Pancreas (tissue), 10 donors: ENCODE data around the gene DTNA. TPM values are rescaled to one million over a fixed set of nuclear protein-coding genes. Genes with fewer than 3 reads are reported as not detected.

Source experiments
- ATAC-seq, 4 donors: fragments of 200-7000 bp; cut with Tn5 transposase; one replicate each; pipeline versions ENCODE4 v1.8.0 to v1.9.1; 2020; ENCODE audit warnings: mild to moderate bottlenecking in 4 of 4, moderate library complexity in 4 of 4
- DNase-seq, 6 donors: peaks; one replicate each; pipeline ENCODE4 v3.0.0-alpha.2; 2020
- FAIRE-seq: peaks from 2 replicates; lab custom pipeline; 2012; peaks lifted over from hg19 to GRCh38; lab: Jason Lieb, UNC
- H3K27ac ChIP-seq, 4 donors: fragments of 200-600 bp; sonication (generic); 1 replicate in 3 of 4; 2 replicates in 1 of 4; pipeline versions ENCODE4 v1.5.0 to v1.8.0; 2020
- H3K27me3 ChIP-seq, 4 donors: fragments of 200-600 bp; one replicate each; pipeline ENCODE4 v1.8.0; 2021
- H3K36me3 ChIP-seq, 3 donors: fragments of 200-600 bp; sonication (generic) in 1 of 3; one replicate each; pipeline versions ENCODE4 v1.5.0 to v1.8.0; 2020 to 2021
- H3K4me1 ChIP-seq, 3 donors: fragments of 200-600 bp; one replicate each; pipeline ENCODE4 v1.8.0; 2021
- H3K4me3 ChIP-seq, 4 donors: fragments of 200-600 bp; sonication (generic) in 2 of 4; one replicate each; pipeline versions ENCODE4 v1.5.0 to v1.8.0; 2020 to 2021
- H3K9me3 ChIP-seq, 4 donors: fragments of 200-600 bp; one replicate each; pipeline ENCODE4 v1.8.0; 2021
- WGBS, 2 donors: extraction: QIAGEN DNeasy Blood & Tissue Kit; methylation state at CpG; one replicate each; pipeline ENCODE4 v1.1.7; 2013; 5-methylcytosine and 5-hydroxymethylcytosine counted together
- intact Hi-C, 3 donors: fragments of 100-400 bp; cut with DNase I; formaldehyde crosslinking; loops; one replicate each; pipeline versions ENCODE4 v1.11.1 to v1.14.2; 2022
- polyA plus RNA-seq, 2 donors: library from polyadenylated mRNA; stranded (reverse); fragments of 200-250 nt; gene quantifications; one replicate each; pipeline ENCODE4 v1.2.3, GENCODE V29; 2013
- total RNA-seq, 6 donors: library from RNA; stranded (reverse); fragmentation: NEBNext Ultra II Directional in 4 of 6; extraction: Animal tissue kit (Norgen Biotek cat#: 25700) in 4 of 6; gene quantifications; one replicate each; pipeline versions ENCODE4 v1.2.1 to v1.2.4, GENCODE V29; 2021 to 2023
- TF ChIP-seq, protein P1 (sequence below), 4 donors: fragments of 200-600 bp; sonication (generic) in 3 of 4; IDR thresholded peaks; one replicate each; pipeline versions ENCODE4 v1.5.0 to v1.8.0; 2021; ENCODE audit warnings: antibody characterized with exemption in 4 of 4
- donor health status: healthy with polysubstance abuse.
- donor health status: DM: no; HTN: no; CAD: no; lungs with moderate emphysema.
- donor health status: DM: no; HTN: no; CAD: no.
- donor health status: control.
- donor health status: control.
- donor health status: Bipolar disorder and iron deficiency.
- donor health status: DM: yes; HTN: yes; CAD: no.
- donor health status: DM: no; HTN: no; CAD: no.
- donor health status: DM: no; HTN: no; CAD: no.
- donor health status: DM: yes; HTN: yes; CAD: no.

DTNA gene
- total and polyA plus RNA-seq, 8 donors = 15.3 to 37.5 (median 26.4) TPM

DNA sequence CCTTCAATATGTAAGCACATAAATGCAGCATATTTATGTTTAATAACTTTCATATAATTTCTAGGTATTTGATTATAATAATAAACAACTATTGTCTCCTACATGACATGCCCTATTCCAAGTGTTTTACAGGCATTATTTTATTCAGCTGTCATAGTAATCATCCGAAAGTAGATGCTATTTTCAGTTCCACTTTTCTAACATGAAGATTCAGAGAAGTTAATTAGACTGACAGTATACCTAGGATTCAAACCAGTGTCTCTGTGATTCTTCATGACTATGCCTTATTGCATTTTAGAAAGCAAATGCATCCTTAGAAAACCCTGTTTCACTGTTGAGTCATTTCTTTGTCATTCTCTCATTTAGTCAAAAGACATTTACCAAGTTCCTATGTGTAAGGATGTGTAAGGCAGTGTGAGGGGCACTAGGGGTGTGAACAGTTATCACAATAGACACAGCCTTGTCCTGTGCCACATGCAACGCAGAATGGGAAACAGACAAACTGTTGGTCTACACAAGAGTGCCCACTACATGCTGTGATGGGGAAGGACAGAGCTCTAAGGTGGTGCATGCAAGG is 79.8 kb downstream of the DTNA start:
- Histone ChIP-seq H3K27ac (no peak overlapping the region), H3K27me3 (no peaks in the 10 kb centered on the region), H3K4me3 (no peak overlapping the region), H3K9me3 (no peaks in the 10 kb centered on the region), H3K36me3 (no peaks in the 10 kb centered on the region), H3K4me1 (no peaks in the 10 kb centered on the region)
- FAIRE-seq = no peak
- TF ChIP-seq, protein P1, sequence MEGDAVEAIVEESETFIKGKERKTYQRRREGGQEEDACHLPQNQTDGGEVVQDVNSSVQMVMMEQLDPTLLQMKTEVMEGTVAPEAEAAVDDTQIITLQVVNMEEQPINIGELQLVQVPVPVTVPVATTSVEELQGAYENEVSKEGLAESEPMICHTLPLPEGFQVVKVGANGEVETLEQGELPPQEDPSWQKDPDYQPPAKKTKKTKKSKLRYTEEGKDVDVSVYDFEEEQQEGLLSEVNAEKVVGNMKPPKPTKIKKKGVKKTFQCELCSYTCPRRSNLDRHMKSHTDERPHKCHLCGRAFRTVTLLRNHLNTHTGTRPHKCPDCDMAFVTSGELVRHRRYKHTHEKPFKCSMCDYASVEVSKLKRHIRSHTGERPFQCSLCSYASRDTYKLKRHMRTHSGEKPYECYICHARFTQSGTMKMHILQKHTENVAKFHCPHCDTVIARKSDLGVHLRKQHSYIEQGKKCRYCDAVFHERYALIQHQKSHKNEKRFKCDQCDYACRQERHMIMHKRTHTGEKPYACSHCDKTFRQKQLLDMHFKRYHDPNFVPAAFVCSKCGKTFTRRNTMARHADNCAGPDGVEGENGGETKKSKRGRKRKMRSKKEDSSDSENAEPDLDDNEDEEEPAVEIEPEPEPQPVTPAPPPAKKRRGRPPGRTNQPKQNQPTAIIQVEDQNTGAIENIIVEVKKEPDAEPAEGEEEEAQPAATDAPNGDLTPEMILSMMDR (IDR thresholded peaks at IDR 0.05) = no peak
- no peak for DNase-seq
- no peak for ATAC-seq
- 85 to 86% methylated on average over 2 of the region's 2 CpGs for WGBS, 2 donors
- intact Hi-C loops = loop anchor here in 2 of 3 donors (10.0 kb wide), 1 partner anchor 435 kb away; no protein-coding TSS in a partner anchor

DNA sequence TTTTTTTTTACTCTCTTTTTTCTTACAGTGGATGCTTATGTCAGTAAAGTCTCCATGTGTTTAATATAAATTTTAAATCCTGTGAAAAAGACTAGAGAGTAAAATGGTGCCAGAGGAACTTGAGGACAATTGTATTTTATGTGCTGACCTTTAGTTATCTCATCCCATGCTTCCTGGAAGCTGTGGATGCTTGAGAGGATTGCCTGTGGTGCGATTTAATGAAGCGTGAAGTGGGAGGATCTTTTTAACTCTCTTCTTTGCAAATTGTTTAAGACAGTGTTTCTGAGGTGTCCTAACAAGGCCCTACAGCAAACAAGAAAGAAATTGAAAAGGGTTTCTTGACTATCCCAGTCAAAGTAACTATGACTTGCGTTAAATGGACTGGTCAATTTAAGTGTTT is 84.2 kb downstream of the DTNA start:
- H3K36me3 ChIP-seq = no peaks in the 10 kb centered on the region
- intact Hi-C loops = loop anchor here in 1 of 3 donors (10.0 kb wide), 1 partner anchor 440 kb away; no protein-coding TSS in a partner anchor
- TF ChIP-seq, protein P1 (IDR thresholded peaks at IDR 0.05) = no peak
- no peaks in the 10 kb centered on the region for H3K27me3 ChIP-seq
- no peaks in the 10 kb centered on the region for H3K9me3 ChIP-seq
- no peak for DNase-seq
- no peak for ATAC-seq
- whole genome bisulfite sequencing, 2 donors = 94 to 97% methylated on average over 3 of the region's 3 CpGs
- FAIRE-seq = no peak
- H3K27ac ChIP-seq = no peak overlapping the region
- no peaks in the 10 kb centered on the region for H3K4me1 ChIP-seq
- no peak overlapping the region for H3K4me3 ChIP-seq

GRCh38 chr18:34795070-34795732 is 85.1 kb downstream of the DTNA start:
- FAIRE-seq = no peak
- peak in 1 of 4 donors; percentile 18 for ATAC-seq
- Histone ChIP-seq H3K9me3 (no peaks in the 10 kb centered on the region), H3K4me1 (no peaks in the 10 kb centered on the region), H3K36me3 (no peaks in the 10 kb centered on the region), H3K27ac (no peak overlapping the region), H3K27me3 (no peaks in the 10 kb centered on the region), H3K4me3 (no peak overlapping the region)
- intact Hi-C loops = loop anchor here in 1 of 3 donors (10.0 kb wide), 1 partner anchor 440 kb away; no protein-coding TSS in a partner anchor
- no peak for DNase-seq
- TF ChIP-seq, protein P1 (IDR thresholded peaks at IDR 0.05) = no peak
- 75 to 82% methylated on average over 6 of the region's 6 CpGs for WGBS, 2 donors

DNA sequence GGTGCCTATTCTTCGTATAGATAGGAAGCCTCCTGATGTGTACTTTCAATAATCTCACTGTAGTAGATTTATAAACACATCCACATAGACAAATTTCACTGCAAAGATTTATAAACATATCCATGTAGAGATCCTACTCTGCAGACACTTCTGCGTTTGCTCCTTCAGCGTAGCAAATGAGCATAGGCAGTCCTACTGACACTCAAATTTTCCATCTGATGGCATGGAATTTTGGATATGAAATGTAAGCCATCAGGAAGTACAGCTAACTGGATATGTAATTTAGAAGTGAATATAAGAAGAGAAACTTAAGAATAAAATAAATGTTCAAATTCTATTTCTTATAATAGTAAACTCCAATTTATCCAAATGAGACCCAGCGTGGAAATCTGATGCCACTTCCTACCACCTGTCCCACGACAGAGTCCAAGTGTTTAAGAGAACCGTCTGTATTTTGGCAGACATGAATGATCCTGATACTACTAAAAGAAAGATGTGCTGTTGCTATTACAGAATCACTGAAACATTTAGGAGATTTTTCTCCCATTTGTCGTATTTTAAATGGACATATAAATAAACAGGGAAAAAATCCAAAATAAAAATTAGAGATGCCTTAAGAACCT is 86.0 kb downstream of the DTNA start:
- FAIRE-seq (no peak), ATAC-seq (no peak), DNase-seq (no peak)
- no peaks in the 10 kb centered on the region for H3K4me1 ChIP-seq
- H3K36me3 ChIP-seq = no peaks in the 10 kb centered on the region
- no peak overlapping the region for H3K27ac ChIP-seq
- H3K4me3 ChIP-seq = no peak overlapping the region
- H3K27me3 ChIP-seq = no peaks in the 10 kb centered on the region
- TF ChIP-seq, protein P1 (IDR thresholded peaks at IDR 0.05) = no peak
- WGBS, 2 donors = 86 to 93% methylated on average over 7 of the region's 7 CpGs
- no peaks in the 10 kb centered on the region for H3K9me3 ChIP-seq
- intact Hi-C loops = loop anchor here in 1 of 3 donors (10.0 kb wide), 1 partner anchor 441 kb away; no protein-coding TSS in a partner anchor
